BE2C (cell line): ENCODE results near the gene GSTA1.
"Not testable (repeated sequence)": the region's sequence is repeated elsewhere in the genome, so short reads cannot be mapped to it uniquely, and the experiment has no call there.

ENCODE experiments used
- DNase-seq: peaks from one replicate; pipeline ENCODE4 v3.0.0-alpha.2; 2020
- H3K27me3 ChIP-seq: fragments of 250-450 bp; sonication (Bioruptor Pico); 2 replicates; pipeline ENCODE4 v1.5.1; 2020; ENCODE audit warnings: mild to moderate bottlenecking
- H3K36me3 ChIP-seq: fragments of 250-450 bp; sonication (Bioruptor Pico); 2 replicates; pipeline ENCODE4 v1.5.1; 2020; ENCODE audit warnings: mild to moderate bottlenecking
- H3K4me1 ChIP-seq: fragments of 250-450 bp; sonication (Bioruptor Pico); 2 replicates; pipeline ENCODE4 v1.5.1; 2020
- H3K4me3 ChIP-seq: 2 replicates; pipeline ENCODE4 v1.5.1; 2011; ENCODE audit warnings: low read depth, low read length
- H3K9me3 ChIP-seq: fragments of 250-450 bp; sonication (Bioruptor Pico); 2 replicates; pipeline ENCODE4 v1.5.1; 2020
- TF ChIP-seq, protein P1 (sequence below): IDR thresholded peaks from 2 replicates; pipeline ENCODE4 v1.5.1; 2012; ENCODE audit warnings: mild to moderate bottlenecking, low read depth, low read length

GSTA1 gene

DNA sequence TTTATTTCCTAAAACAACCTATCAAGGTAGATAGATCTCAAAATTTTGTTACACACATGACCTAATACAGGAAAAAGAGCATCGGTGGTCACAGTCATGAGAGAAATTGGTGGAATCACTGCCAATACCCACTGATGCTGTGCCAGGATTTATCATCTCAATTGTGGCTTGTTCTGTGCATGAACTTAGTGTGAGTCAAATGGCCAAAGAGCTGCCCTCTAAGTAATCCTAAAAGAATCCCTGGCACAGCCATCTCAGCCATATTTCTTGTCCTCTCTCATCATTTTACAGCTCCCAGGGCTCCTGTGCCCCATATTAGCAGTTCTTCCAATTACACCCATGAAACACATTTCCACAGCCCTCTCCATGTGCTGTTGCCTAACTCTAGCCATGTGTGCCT lies 30.9 kb upstream of the GSTA1 start:
- TF ChIP-seq, protein P1, sequence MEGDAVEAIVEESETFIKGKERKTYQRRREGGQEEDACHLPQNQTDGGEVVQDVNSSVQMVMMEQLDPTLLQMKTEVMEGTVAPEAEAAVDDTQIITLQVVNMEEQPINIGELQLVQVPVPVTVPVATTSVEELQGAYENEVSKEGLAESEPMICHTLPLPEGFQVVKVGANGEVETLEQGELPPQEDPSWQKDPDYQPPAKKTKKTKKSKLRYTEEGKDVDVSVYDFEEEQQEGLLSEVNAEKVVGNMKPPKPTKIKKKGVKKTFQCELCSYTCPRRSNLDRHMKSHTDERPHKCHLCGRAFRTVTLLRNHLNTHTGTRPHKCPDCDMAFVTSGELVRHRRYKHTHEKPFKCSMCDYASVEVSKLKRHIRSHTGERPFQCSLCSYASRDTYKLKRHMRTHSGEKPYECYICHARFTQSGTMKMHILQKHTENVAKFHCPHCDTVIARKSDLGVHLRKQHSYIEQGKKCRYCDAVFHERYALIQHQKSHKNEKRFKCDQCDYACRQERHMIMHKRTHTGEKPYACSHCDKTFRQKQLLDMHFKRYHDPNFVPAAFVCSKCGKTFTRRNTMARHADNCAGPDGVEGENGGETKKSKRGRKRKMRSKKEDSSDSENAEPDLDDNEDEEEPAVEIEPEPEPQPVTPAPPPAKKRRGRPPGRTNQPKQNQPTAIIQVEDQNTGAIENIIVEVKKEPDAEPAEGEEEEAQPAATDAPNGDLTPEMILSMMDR = no peak
- Histone ChIP-seq H3K4me3 (no peak overlapping the region), H3K9me3 (no peaks in the 10 kb centered on the region), H3K27me3 (no peaks in the 10 kb centered on the region), H3K36me3 (no peaks in the 10 kb centered on the region), H3K4me1 (no peaks in the 10 kb centered on the region)
- DNase-seq = no peak

- not testable (repeated sequence) for H3K36me3 ChIP-seq, H3K4me3 ChIP-seq, DNase-seq, H3K27me3 ChIP-seq, H3K4me1 ChIP-seq, H3K9me3 ChIP-seq
Measured at GRCh38 chr6:52830869-52831268, 27.3 kb upstream of the GSTA1 start.

GRCh38 chr6:52829046-52829817 lies 25.6 kb upstream of the GSTA1 start:
- no peaks in the 10 kb centered on the region for H3K4me1 ChIP-seq
- H3K27me3 ChIP-seq = no peaks in the 10 kb centered on the region
- H3K36me3 ChIP-seq = no peaks in the 10 kb centered on the region
- TF ChIP-seq, protein P1 = no peak
- H3K4me3 ChIP-seq = no peak overlapping the region
- H3K9me3 ChIP-seq = no peaks in the 10 kb centered on the region; the same call in 1 of the 2 replicates
- no peak for DNase-seq

DNA sequence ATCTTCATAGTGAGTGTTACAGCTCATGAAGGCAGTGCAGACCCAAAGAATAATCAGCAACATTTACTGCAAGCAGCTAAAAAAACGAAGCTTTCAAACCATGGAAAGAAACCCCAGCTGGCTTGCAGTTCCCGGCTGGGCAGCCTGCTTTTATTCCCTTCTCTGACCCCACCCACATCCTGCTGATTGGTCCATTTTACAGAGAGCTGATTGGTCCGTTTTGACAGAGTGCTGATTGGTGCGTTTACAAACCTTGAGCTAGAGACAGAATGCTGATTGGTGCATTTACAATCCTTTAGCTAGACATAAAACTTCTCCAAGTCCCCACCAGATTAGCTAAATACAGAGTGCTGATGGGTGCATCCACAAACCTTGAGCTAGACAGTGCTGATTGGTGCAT lies 25.0 kb upstream of the GSTA1 start:
- not testable (repeated sequence) for DNase-seq, H3K4me3 ChIP-seq, H3K9me3 ChIP-seq, H3K27me3 ChIP-seq, H3K36me3 ChIP-seq, H3K4me1 ChIP-seq

GRCh38 chr6:52827073-52827783 lies 23.6 kb upstream of the GSTA1 start:
- not testable (repeated sequence) for H3K27me3 ChIP-seq, H3K4me1 ChIP-seq, H3K36me3 ChIP-seq, DNase-seq, H3K4me3 ChIP-seq, H3K9me3 ChIP-seq

DNA sequence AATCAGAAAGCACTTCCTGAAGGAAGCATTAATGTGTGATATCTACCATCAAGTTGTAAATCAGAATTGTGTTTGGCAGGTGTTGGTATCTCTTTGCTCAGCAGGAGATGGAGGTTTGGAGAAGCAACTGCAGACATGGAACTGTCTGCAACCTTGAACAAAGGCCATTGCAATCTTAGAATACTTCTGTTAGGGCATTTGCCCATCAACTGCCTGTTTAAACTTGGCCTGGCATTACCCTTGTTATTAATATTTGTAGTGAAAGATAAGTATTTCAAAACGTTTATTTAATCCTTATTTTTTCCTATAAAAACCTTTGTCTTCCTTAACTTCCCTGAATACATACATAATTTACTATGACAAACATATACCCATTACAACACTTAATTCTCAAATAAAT lies 22.9 kb upstream of the GSTA1 start:
- Histone ChIP-seq H3K27me3 (no peaks in the 10 kb centered on the region), H3K4me1 (no peaks in the 10 kb centered on the region), H3K4me3 (no peak overlapping the region), H3K36me3 (no peaks in the 10 kb centered on the region), H3K9me3 (no peaks in the 10 kb centered on the region; the same call in 1 of the 2 replicates)
- no peak for DNase-seq
- TF ChIP-seq, protein P1 = no peak

- not testable (repeated sequence) for H3K27me3 ChIP-seq, DNase-seq, H3K9me3 ChIP-seq, H3K4me1 ChIP-seq, H3K36me3 ChIP-seq, H3K4me3 ChIP-seq
Measured at GRCh38 chr6:52825900-52826459, 22.4 kb upstream of the GSTA1 start.

GRCh38 chr6:52825270-52825793 lies 21.7 kb upstream of the GSTA1 start:
- H3K4me1 ChIP-seq, H3K27me3 ChIP-seq, H3K9me3 ChIP-seq, H3K4me3 ChIP-seq, H3K36me3 ChIP-seq, DNase-seq: not testable (repeated sequence)
